GM19023 (cell line): ENCODE measurements around the gene APCDD1L.

Experiments
- ATAC-seq: cut with Tn5 transposase; IDR thresholded peaks from one replicate; pipeline ENCODE4 v1.9.1; 2021; ENCODE audit warnings: mild to moderate bottlenecking, moderate library complexity; ENCODE audit not compliant: unreplicated experiment

The APCDD1L gene

GRCh38 chr20:58492795-58493524 lies 22.2 kb downstream of the APCDD1L start:
- ATAC-seq, result no peak

- ATAC-seq, result no peak
These were observed 23.0 kb downstream of the APCDD1L start for GRCh38 chr20:58492074-58492718.

- no peak for ATAC-seq
These were observed 29.0 kb downstream of the APCDD1L start for GRCh38 chr20:58486207-58486606.

- no peak for ATAC-seq
These were observed 29.8 kb downstream of the APCDD1L start for GRCh38 chr20:58485393-58485792.

GRCh38 chr20:58483470-58483869 lies 31.7 kb downstream of the APCDD1L start:
- ATAC-seq, result no peak

DNA sequence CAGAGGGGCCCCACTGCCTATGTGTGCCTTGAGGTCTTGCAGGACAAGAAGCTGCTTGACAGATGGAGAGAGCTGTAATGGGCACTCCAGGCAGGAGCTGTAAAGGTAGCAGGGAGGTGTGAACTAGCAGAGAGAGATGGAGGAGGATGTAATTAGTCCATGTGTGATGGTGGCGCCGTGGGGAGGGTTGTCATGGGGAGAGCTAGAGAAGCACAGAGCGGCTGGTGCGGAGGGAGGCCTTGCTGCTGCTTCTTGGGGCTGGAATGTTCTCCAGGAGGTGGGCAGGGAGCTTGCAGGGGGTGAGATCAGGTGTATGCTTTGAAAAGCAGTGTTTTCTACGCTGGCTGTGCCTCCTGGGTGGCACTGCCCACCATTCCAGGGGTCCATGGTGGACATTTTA lies 32.1 kb downstream of the APCDD1L start:
- ATAC-seq, result no peak

GRCh38 chr20:58482416-58482815 lies 32.8 kb downstream of the APCDD1L start:
- ATAC-seq, result no peak

GRCh38 chr20:58481481-58482021 lies 33.6 kb downstream of the APCDD1L start:
- no peak for ATAC-seq

DNA sequence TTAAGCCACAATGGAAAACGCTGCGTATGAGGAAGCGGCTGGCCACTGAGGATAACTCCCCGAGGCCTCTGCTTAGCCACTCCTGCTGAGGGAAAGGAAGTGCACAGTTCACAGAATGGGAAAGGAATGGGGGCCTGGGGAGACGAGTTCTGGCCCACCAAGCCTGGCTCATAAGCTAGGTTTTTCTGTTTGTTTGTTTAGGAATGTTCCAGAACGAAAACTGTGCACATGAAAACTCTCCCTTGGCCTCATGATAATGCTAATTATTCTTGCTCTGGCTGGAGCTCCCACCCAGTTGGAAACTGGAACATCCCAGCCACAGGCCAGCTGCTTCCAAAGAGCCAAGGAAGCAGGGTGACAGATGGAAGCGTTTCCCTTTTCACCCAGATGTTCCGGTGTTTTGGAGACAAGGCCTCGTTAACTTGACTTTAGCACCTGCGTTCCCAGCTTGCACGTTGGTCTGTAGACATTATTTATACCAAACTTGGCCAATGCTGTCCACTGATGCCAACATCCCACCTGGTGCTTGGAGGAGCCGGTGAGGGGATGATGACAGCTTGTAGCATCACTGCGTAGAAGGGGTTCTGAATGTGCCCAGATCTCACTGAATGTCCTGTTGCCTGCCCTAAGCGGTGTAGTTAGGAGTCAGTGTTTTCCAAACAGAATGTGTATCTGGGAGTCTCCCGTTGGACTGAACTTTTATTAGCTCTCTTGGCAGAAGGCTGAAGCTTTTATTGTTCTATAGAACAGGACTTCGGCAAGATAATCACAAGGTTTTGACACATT lies 34.5 kb downstream of the APCDD1L start:
- no peak for ATAC-seq

GRCh38 chr20:58479726-58480440 lies 35.3 kb downstream of the APCDD1L start:
- ATAC-seq, result no peak

DNA sequence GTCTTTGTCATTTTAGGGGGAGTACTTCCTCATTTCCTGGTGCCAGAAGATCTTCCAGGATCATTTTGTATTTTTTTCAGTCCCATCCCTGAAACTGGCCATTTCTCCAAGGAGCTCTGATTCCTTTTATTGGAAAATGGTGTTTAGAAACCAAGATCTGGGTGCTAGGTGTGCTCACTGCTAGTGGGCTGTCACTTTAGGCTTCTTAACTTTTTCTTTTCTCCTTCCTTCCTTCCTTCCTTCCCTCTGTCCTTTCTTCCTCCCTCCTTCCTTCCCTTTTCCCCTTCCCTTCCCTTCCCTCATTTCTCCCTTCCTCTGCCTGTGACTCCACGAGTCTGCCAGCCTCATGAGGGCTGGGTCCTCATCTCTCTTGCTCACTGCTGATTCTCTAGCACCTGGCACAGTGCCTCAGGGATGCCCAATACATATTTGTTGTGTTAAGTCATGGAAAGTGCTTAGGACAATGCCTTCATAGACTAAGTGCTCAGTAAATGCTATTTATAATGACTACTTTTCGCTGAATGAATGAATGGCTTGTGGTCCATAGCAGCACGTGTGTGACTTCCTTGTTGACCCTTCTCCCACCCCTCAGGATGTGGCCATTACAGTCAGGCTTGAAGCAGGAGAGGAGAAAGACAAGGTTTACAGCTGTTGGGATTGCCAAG lies 36.9 kb downstream of the APCDD1L start:
- no peak for ATAC-seq

GRCh38 chr20:58475466-58475865 lies 39.7 kb downstream of the APCDD1L start:
- no peak for ATAC-seq

GRCh38 chr20:58473453-58474425 lies 41.5 kb downstream of the APCDD1L start:
- no peak for ATAC-seq

DNA sequence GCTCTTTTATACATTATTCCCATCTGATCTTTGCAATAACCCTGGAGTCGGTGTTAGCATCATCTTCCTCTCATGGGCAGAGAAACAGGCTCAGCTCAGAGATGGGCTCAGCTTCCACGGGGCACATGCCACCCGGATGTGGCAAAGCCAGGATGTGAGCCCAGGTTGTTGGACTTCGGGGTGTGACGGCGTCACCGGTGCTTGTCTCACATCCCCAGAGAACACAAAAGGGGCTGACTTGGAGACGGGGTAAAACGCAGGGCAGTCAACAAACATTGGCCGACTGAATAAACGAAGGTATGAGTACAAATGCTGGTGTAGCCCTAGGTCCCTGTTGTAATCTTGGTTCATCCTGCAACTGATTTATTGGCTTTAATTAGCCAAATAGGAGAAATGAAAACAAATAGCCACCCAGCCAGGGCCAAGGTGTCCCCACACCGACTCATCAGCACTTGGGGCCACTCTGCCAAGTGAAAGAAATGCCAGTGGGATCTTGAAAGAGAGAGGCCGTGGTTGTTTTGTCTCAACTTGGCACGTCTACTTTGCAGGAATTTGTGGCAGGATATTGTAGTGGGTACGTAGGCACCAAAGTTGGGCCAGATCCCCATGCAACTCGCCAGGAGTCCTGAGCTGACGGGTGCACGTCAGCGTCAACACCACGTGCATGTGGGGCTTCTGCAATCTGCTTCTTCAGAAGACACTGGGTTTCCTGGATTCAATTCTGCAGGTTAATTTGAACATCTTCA lies 42.8 kb downstream of the APCDD1L start:
- ATAC-seq, result no peak

GRCh38 chr20:58471193-58472164 lies 43.7 kb downstream of the APCDD1L start:
- ATAC-seq, result no peak

- no peak for ATAC-seq
These were observed 44.6 kb downstream of the APCDD1L start for GRCh38 chr20:58470336-58471192.
